Endothelial cell of umbilical vein (primary cell): ENCODE data around the gene CNTNAP2. TPM values are rescaled to one million over a fixed set of nuclear protein-coding genes. Genes with fewer than 3 reads are reported as not detected.

ENCODE experiments used
- BruUV-seq: library from RNA; stranded (reverse); fragments of 400-500 nt; replicated peaks from 2 replicates; lab custom pipeline; 2021; lab: Mats Ljungman, UMichigan
- CTCF ChIA-PET: fragments of 300-600, 350-600 bp; sonication (Branson Sonifier 250); formaldehyde crosslinking; loops from one replicate; lab custom pipeline; 2021; ENCODE audit warnings: antibody characterized with exemption, inconsistent platforms; lab: Charles Lee
- POLR2A ChIA-PET: fragments of 300-600, 350-600 bp; sonication (Branson Sonifier 250); formaldehyde crosslinking; loops from one replicate; lab custom pipeline; 2021; ENCODE audit warnings: antibody characterized with exemption, inconsistent platforms; lab: Charles Lee
- DNase-seq: peaks from one replicate; pipeline ENCODE4 v3.0.0-alpha.2; 2011; ENCODE audit warnings: low read depth, low spot score
- FAIRE-seq: peaks from 2 replicates; lab custom pipeline; 2011; peaks lifted over from hg19 to GRCh38; lab: Jason Lieb, UNC
- H2AFZ ChIP-seq: 2 replicates; pipeline ENCODE4 v1.6.0; 2012; ENCODE audit warnings: low read depth, low read length, control low read depth, inconsistent platforms
- H3K27ac ChIP-seq: 2 replicates; pipeline ENCODE4 v1.5.1; 2011; ENCODE audit warnings: low read depth, mild to moderate bottlenecking, control low read depth, low read length, moderate library complexity; ENCODE audit not compliant: insufficient read depth
- H3K27me3 ChIP-seq, 2 experiments: 2 replicates each; pipeline versions ENCODE4 v1.6.0 to v1.6.1; 2011; ENCODE audit warnings: low read length in 2 of 2, mixed read lengths in 1 of 2; ENCODE audit not compliant: control insufficient read depth in 2 of 2, insufficient read depth in 2 of 2
- H3K36me3 ChIP-seq, 2 experiments: 2 replicates in 1 of 2; 3 replicates in 1 of 2; pipeline ENCODE4 v1.5.1; 2011; ENCODE audit warnings: low read length in 2 of 2, mild to moderate bottlenecking in 1 of 2, moderate library complexity in 1 of 2; ENCODE audit not compliant: control insufficient read depth in 2 of 2, insufficient read depth in 2 of 2; ENCODE audit errors: extremely low read depth in 1 of 2
- H3K4me1 ChIP-seq: 3 replicates; pipeline ENCODE4 v1.5.1; 2011; ENCODE audit warnings: mild to moderate bottlenecking, low read length; ENCODE audit not compliant: control insufficient read depth, insufficient read depth; ENCODE audit errors: extremely low read depth
- H3K4me2 ChIP-seq: 2 replicates; pipeline ENCODE4 v1.6.1; 2011; ENCODE audit warnings: low read length, control low read depth, mixed read lengths; ENCODE audit not compliant: insufficient read depth
- H3K4me3 ChIP-seq, 3 experiments: fragments of 200-600 bp in 1 of 3; sonication (generic), shearing (Covaris generic) in 1 of 3; replicated peaks in 1 of 3; 2 replicates each; pipeline ENCODE4 v1.5.1; 2011 to 2016; ENCODE audit warnings: control low read depth in 3 of 3, low read length in 3 of 3, mild to moderate bottlenecking in 2 of 3, inconsistent platforms in 1 of 3, low read depth in 1 of 3, moderate library complexity in 1 of 3; ENCODE audit not compliant: insufficient read depth in 1 of 3
- H3K79me2 ChIP-seq: 2 replicates; pipeline ENCODE4 v1.6.0; 2012; ENCODE audit warnings: low read length, inconsistent platforms; ENCODE audit not compliant: control insufficient read depth, insufficient read depth
- H3K9ac ChIP-seq: replicated peaks from 2 replicates; pipeline ENCODE3; 2011; ENCODE audit warnings: low read length, control low read depth; ENCODE audit not compliant: insufficient read depth; ENCODE audit errors: extremely low read depth
- H3K9me1 ChIP-seq: replicated peaks from 3 replicates; pipeline ENCODE4 v1.6.0; 2011; ENCODE audit warnings: mild to moderate bottlenecking, low read length; ENCODE audit not compliant: control insufficient read depth, insufficient read depth; ENCODE audit errors: extremely low read depth
- H3K9me3 ChIP-seq: replicated peaks from 2 replicates; pipeline ENCODE4 v1.5.1; 2012; ENCODE audit warnings: low read length, inconsistent platforms; ENCODE audit not compliant: control insufficient read depth, insufficient read depth
- H4K20me1 ChIP-seq: replicated peaks from 2 replicates; pipeline ENCODE3; 2011; ENCODE audit warnings: mild to moderate bottlenecking, low read length; ENCODE audit not compliant: control insufficient read depth, insufficient read depth; ENCODE audit errors: extremely low read depth
- EZH2 ChIP-seq: IDR thresholded peaks from 2 replicates; pipeline ENCODE4 v1.6.1; 2012; ENCODE audit warnings: borderline replicate concordance, low read depth, mild to moderate bottlenecking, moderate library complexity, low read length, inconsistent platforms; ENCODE audit not compliant: severe bottlenecking
- FOS ChIP-seq: IDR thresholded peaks from 2 replicates; pipeline ENCODE4 v1.6.1; 2011; ENCODE audit warnings: mild to moderate bottlenecking, low read length, moderate library complexity, borderline replicate concordance; ENCODE audit not compliant: insufficient read depth
- JUN ChIP-seq: IDR thresholded peaks from 2 replicates; pipeline ENCODE4 v1.6.1; 2011; ENCODE audit warnings: borderline replicate concordance, low read depth; ENCODE audit not compliant: insufficient read length, insufficient read depth
- POLR2A ChIP-seq: IDR thresholded peaks from 2 replicates; pipeline ENCODE4 v1.6.1; 2012; ENCODE audit warnings: low read depth, mild to moderate bottlenecking, control low read depth, low read length
- POLR2AphosphoS5 ChIP-seq: IDR thresholded peaks from 2 replicates; pipeline ENCODE4 v1.6.1; 2012; ENCODE audit warnings: low read depth, mild to moderate bottlenecking, control low read depth, low read length, moderate library complexity; ENCODE audit not compliant: insufficient read depth
- dilution Hi-C: fragments of 300-500 bp; cut with MboI; formaldehyde crosslinking; loops from one replicate; pipeline ENCODE4 v1.15.0; 2019; ENCODE audit warnings: low sequenced_read_pairs; ENCODE audit not compliant: extremely low pct_ligation_motif_present
- intact Hi-C: fragments of 100-400 bp; cut with micrococcal nuclease; formaldehyde crosslinking; loops from one replicate; pipeline ENCODE4 v1.10.0; 2022
- polyA plus RNA-seq, 4 experiments: library from polyadenylated mRNA; depleted of rRNA in 3 of 4; stranded (reverse) in 3 of 4; unstranded in 1 of 4; fragments of >200 nt; gene quantifications; 2 replicates each; pipeline versions ENCODE4 v1.2.1 to v1.2.3, GENCODE V29; 2011 to 2012; ENCODE audit warnings: missing spikeins in 1 of 4
- total RNA-seq: library from RNA; stranded (reverse); gene quantifications from 2 replicates; pipeline ENCODE4 v1.2.3, GENCODE V29; 2021
- TF ChIP-seq, protein P1 (sequence below), 2 donors: IDR thresholded peaks; 1 replicate in 1 of 2; 2 replicates in 1 of 2; pipeline ENCODE4 v1.5.1; 2011; ENCODE audit warnings: low read length in 2 of 2, mild to moderate bottlenecking in 2 of 2, moderate library complexity in 2 of 2, control low read depth in 1 of 2, inconsistent platforms in 1 of 2, low read depth in 1 of 2; ENCODE audit not compliant: insufficient read depth in 1 of 2; ENCODE audit errors: extremely low read depth in 1 of 2

The CNTNAP2 gene
- total and polyA plus RNA-seq, 2 donors (not counting 3 experiments of a cell fraction or from before 2014, with no cell fraction given), result not detected

- BruUV-seq, result no TSS peak
Measured at GRCh38 chr7:147721962-147722830, 1605.6 kb downstream of the CNTNAP2 start.

More at GRCh38 chr7:147721962-147722830, 1605.6 kb downstream of the CNTNAP2 start:
- Histone ChIP-seq H3K36me3 (no peaks in the 10 kb centered on the region), H3K4me1 (no peaks in the 10 kb centered on the region), H3K9me3 (peaks cover 2% of the 10 kb centered on the region), H3K4me2 (no peak overlapping the region), H3K79me2 (no peaks in the 10 kb centered on the region), H3K9me1 (no peaks in the 10 kb centered on the region), H3K4me3 (no peak overlapping the region), H3K27ac (no peak overlapping the region), H3K27me3 (no peaks in the 10 kb centered on the region), H3K9ac (no peak overlapping the region), H2AFZ (no peak overlapping the region), H4K20me1 (no peaks in the 10 kb centered on the region)
- intact Hi-C loops (no loop called here), dilution Hi-C loops (no loop called here)
- ChIA-PET POLR2A (no interaction called here), CTCF (no interaction called here)
- TF ChIP-seq POLR2AphosphoS5 (no peak), FOS (no peak), JUN (no peak), POLR2A (no peak), EZH2 (no peak)
- TF ChIP-seq, protein P1, sequence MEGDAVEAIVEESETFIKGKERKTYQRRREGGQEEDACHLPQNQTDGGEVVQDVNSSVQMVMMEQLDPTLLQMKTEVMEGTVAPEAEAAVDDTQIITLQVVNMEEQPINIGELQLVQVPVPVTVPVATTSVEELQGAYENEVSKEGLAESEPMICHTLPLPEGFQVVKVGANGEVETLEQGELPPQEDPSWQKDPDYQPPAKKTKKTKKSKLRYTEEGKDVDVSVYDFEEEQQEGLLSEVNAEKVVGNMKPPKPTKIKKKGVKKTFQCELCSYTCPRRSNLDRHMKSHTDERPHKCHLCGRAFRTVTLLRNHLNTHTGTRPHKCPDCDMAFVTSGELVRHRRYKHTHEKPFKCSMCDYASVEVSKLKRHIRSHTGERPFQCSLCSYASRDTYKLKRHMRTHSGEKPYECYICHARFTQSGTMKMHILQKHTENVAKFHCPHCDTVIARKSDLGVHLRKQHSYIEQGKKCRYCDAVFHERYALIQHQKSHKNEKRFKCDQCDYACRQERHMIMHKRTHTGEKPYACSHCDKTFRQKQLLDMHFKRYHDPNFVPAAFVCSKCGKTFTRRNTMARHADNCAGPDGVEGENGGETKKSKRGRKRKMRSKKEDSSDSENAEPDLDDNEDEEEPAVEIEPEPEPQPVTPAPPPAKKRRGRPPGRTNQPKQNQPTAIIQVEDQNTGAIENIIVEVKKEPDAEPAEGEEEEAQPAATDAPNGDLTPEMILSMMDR (IDR thresholded peaks at IDR 0.05; ENCODE audit: extremely low read depth in 1 of 2, insufficient read depth in 1 of 2, low read depth in 1 of 2, low read length in 2 of 2), result no peak
- DNase-seq (no peak), FAIRE-seq (no peak)
